RCC 7860 (cell line): ENCODE measurements around the gene WBP1L.
"Not testable (repeated sequence)": the region's sequence is repeated elsewhere in the genome, so short reads cannot be mapped to it uniquely, and the experiment has no call there.

Source experiments
- DNase-seq: peaks from one replicate; pipeline ENCODE4 v3.0.0-alpha.2; 2015; ENCODE audit warnings: low spot score
- FAIRE-seq: peaks from 2 replicates; lab custom pipeline; 2012; peaks lifted over from hg19 to GRCh38; lab: Jason Lieb, UNC

Gene WBP1L

GRCh38 chr10:102758240-102758932 lies 14.6 kb downstream of the WBP1L start:
- FAIRE-seq: no peak
- no peak for DNase-seq

- peak; percentile 70 for FAIRE-seq
- not testable (repeated sequence) for DNase-seq
These were observed 15.2 kb downstream of the WBP1L start for GRCh38 chr10:102758933-102759262.

GRCh38 chr10:102759497-102760210 lies 15.9 kb downstream of the WBP1L start:
- no peak for FAIRE-seq
- no peak for DNase-seq

- FAIRE-seq (no peak), DNase-seq (no peak)
These were observed 18.2 kb downstream of the WBP1L start for GRCh38 chr10:102761981-102762380.

- no peak for FAIRE-seq
- DNase-seq: no peak
These were observed 18.8 kb downstream of the WBP1L start for GRCh38 chr10:102762401-102763015.

GRCh38 chr10:102763037-102763607 lies 19.4 kb downstream of the WBP1L start:
- FAIRE-seq (no peak), DNase-seq (no peak)

- no peak for DNase-seq
These were observed 20.9 kb downstream of the WBP1L start for GRCh38 chr10:102764470-102765161.

GRCh38 chr10:102765336-102765735 lies 21.6 kb downstream of the WBP1L start:
- DNase-seq: no peak
- FAIRE-seq: no peak

More at GRCh38 chr10:102764470-102765161, 20.9 kb downstream of the WBP1L start:
- no peak for FAIRE-seq

GRCh38 chr10:102767428-102768160 lies 23.8 kb downstream of the WBP1L start:
- FAIRE-seq (no peak), DNase-seq (no peak)

GRCh38 chr10:102769375-102770107 lies 25.8 kb downstream of the WBP1L start:
- FAIRE-seq: no peak
- no peak for DNase-seq

- FAIRE-seq (no peak), DNase-seq (no peak)
These were observed 26.3 kb downstream of the WBP1L start for GRCh38 chr10:102770108-102770482.

GRCh38 chr10:102770792-102771191 lies 27.0 kb downstream of the WBP1L start:
- FAIRE-seq (no peak), DNase-seq (no peak)

GRCh38 chr10:102773320-102773719 lies 29.6 kb downstream of the WBP1L start:
- FAIRE-seq (no peak), DNase-seq (no peak)

- no peak for DNase-seq
- FAIRE-seq: no peak
These were observed 30.2 kb downstream of the WBP1L start for GRCh38 chr10:102773986-102774385.

- FAIRE-seq: no peak
- no peak for DNase-seq
These were observed 31.6 kb downstream of the WBP1L start for GRCh38 chr10:102775201-102775934.

GRCh38 chr10:102775935-102776669 lies 32.4 kb downstream of the WBP1L start:
- no peak for FAIRE-seq
- DNase-seq: no peak

- DNase-seq (peak; percentile 23), FAIRE-seq (no peak)
These were observed 33.2 kb downstream of the WBP1L start for GRCh38 chr10:102776779-102777456.
